GM19452 (cell line): ENCODE results near the gene RALGPS1.

Experiments
- ATAC-seq: cut with Tn5 transposase; IDR thresholded peaks from one replicate; pipeline ENCODE4 v1.9.1; 2021; ENCODE audit not compliant: unreplicated experiment

The RALGPS1 gene

GRCh38 chr9:127093319-127094020 is 178.9 kb downstream of the RALGPS1 start:
- no peak for ATAC-seq

- ATAC-seq: no peak
Measured at GRCh38 chr9:127095411-127095810, 180.8 kb downstream of the RALGPS1 start.

GRCh38 chr9:127096208-127096607 is 181.6 kb downstream of the RALGPS1 start:
- no peak for ATAC-seq

DNA sequence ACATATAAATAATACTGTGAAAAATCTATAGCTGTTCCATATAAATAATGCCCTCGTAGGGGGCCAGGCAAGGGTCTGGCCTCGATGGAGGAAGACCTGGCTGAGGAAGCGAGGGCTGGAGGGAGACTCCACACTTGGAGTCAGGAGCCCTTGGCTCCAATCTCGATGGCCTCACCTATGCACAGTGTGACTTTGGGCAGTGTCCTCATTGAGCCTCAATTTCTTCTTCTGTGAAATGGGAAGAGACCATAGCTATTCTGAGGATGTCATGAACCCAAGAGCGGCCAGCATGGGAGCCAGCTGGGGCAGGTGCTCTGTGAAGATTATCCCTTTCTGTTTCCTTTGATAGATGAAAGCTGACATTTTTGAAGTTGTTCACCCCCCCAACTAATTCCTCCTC is 183.1 kb downstream of the RALGPS1 start:
- no peak for ATAC-seq

DNA sequence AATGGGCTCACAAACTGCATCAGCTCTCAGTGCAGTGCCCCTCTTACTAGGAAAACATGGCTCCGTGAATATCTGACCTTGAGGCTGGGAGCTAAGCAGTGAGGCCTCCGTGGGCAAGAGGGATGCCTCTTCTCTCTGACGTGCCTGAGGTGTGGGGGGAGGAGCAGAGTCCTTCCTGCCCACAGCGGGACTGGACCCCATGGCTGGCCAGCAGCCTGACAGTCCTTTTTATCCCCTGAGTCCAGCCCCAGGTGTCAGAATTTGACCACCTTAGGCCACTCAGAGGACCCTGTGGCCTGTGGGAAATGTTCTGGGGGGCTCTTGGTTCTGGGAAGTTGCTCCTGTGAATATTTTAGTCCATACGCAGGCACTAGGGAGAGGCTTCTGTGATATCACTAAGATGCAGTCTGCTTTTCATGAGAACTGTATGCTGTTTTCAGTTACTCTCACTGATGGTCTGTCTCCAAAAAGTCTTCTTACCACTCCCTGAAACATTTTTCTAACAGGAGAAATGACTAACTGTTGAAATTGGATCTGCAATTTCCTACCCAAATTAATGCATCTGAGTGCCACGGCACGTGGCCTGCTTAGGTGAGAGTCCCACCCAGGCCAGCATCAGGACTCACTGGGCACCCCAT is 184.5 kb downstream of the RALGPS1 start:
- ATAC-seq: no peak

- ATAC-seq: no peak
Measured at GRCh38 chr9:127099664-127100063, 185.1 kb downstream of the RALGPS1 start.

DNA sequence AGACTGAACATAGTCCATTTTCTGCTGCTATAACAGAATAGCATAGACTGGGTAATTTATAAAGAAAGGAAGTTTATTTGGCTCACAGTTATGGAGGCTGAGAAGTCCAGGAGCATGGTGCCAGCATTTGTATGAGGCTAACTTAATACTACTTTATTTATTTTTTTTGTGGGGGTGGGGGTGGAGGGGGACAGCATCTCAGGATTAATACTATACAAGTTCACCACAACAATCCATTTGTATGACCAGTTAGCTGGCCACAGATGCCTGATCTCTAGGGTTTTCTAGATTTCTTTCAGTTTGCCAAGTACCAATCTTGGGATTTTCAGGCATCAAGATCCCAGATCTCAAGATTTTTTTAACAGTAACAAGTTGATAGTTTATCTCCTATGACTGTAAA is 187.6 kb downstream of the RALGPS1 start:
- no peak for ATAC-seq

DNA sequence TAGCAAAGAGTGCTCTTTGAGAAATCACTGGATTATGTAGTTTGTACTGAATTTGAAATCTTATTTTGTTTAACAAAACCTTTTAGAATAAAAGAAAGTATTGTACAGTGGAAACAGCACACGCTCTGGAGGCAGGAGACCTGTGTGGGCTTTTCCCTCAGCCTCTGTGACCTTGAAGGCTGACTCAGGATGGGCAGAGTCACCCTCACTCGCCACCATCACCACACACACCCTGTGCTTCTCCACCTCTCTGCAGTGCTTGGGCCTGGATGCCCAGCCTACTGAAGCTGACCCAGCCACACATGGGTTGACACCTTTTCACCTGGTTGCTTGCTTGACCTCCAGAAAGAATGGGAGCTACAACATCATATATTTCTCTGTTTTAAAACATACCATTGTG is 188.2 kb downstream of the RALGPS1 start:
- ATAC-seq: no peak

- ATAC-seq: no peak
Measured at GRCh38 chr9:127104581-127105311, 190.2 kb downstream of the RALGPS1 start.

GRCh38 chr9:127105805-127106465 is 191.4 kb downstream of the RALGPS1 start:
- ATAC-seq: no peak

DNA sequence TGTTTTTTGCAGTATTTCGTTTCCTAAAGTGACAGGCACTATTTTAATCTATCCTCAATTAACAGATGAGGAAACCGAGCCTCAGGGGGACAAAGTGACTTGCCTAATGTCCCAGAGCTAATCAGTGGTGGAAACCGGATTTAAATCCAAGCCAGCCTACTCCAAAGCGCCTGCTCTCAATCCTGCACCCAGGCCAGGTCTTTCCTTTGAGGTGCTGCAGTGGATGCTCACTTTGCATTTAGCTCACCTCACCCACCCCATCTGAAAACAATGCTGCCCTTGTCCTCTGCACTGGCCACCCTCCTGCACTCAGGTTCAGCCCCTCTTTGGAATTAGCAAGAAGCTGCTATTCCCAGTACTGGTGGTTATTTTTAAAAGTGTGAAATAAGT is 191.9 kb downstream of the RALGPS1 start:
- no peak for ATAC-seq

- no peak for ATAC-seq
Measured at GRCh38 chr9:127107171-127107928, 192.8 kb downstream of the RALGPS1 start.

GRCh38 chr9:127107929-127108876 is 193.6 kb downstream of the RALGPS1 start:
- no peak for ATAC-seq

DNA sequence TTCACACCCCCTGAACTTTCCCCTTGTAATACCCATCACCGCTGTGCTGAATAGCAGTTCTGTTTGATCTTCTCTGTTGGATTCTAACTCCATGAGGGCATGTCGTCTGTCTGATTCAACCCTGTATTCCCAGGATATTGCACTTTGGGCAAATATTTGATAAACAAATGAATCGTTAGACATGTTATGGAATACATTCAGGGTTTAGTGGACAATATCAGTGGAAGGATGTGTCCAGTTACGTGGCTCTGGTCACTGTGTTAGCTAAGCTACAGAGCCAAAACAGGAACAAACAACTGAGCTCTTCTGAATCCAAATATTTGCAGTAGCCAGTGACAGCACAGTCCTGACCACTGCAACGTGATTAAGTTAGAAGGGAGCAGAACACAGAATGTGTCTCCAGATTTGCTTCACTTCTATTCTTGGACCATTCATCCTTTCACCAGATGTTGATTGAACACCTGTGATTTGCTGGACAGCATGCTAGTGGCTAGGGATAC is 194.7 kb downstream of the RALGPS1 start:
- ATAC-seq: no peak

DNA sequence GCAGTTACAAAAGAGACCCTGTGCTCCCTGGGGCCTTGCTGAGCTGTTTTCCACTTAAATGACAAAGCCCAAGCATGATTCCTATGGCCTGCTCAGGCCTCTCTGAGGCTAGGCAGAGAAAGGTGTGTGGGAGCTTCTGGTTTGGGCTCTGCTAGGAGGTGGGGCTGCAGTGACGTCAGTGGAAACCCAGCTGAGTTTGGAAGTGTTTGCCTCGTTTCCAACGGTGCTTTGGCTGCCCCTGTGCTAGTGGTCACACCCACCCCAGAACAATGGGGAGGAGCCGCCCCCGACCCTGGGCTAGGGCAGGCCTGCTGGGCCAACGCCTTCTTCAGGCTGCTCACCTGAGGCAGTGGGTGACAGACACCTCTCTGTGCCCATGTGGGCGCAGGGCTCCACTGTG is 197.5 kb downstream of the RALGPS1 start:
- ATAC-seq: no peak

- ATAC-seq: no peak
Measured at GRCh38 chr9:127112735-127113161, 198.2 kb downstream of the RALGPS1 start.

GRCh38 chr9:127113191-127113972 is 198.8 kb downstream of the RALGPS1 start:
- no peak for ATAC-seq

GRCh38 chr9:127114606-127115005 is 200.0 kb downstream of the RALGPS1 start:
- ATAC-seq: no peak
